Erythroblast (primary cell): ENCODE data around the gene SINHCAF.
A peak's percentile ranks its signal among the peaks of the same experiment; 100 is the strongest.

Experiments used
- DNase-seq, 2 experiments: peaks; one replicate each; lab custom pipeline; 2025; lab: John Stamatoyannopoulos, UW
- GATA1 ChIP-seq: IDR thresholded peaks from 2 replicates; pipeline ENCODE4 v1.6.1; 2011; ENCODE audit warnings: low read depth, mild to moderate bottlenecking, control low read depth, low read length, moderate library complexity
- POLR2A ChIP-seq: IDR thresholded peaks from 2 replicates; pipeline ENCODE4 v1.6.1; 2011; ENCODE audit warnings: mild to moderate bottlenecking, low read length

SINHCAF gene

GRCh38 chr12:31323391-31324115 is 2.4 kb downstream of the SINHCAF start:
- peak; percentile 69 for TF ChIP-seq POLR2A
- TF ChIP-seq GATA1: no peak
- DNase-seq: peak; percentile 80 to 85

DNA sequence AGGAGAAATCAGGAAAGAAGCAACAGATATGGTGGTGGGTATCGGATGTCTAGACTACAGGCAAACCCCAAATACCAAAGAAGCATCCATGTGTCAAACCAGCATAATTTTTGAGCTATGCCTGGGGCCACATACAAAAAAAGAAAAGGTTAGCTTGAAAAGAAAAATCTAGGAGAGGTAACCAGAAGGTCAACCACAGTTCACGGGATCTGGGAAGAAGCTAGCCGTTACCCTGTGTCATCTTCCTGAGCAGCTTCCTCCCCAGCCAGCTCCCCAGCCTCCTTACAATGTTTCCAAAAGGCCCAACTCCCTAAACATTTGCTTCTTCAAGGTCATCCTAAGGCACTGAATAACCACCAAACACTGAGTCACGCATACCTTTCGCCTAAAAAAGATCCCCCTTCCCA is 3.1 kb downstream of the SINHCAF start:
- TF ChIP-seq POLR2A (no peak), GATA1 (no peak)
- peak; percentile 18 to 58 for DNase-seq

DNA sequence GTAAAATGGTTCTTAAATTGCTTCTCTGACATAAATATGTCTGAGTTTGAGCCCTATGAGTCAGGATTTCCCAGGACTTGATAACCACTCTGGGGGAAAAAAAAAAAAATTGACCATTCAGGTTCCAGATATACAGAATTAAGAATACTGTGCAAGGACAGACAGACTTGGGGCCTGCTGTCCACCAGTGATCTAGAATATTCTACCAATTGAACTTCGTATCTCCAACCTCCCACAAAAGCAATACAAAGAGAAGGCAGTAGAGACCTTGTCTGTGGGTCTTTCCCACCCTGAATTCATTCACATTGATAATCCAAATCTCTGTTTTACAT is 4.1 kb downstream of the SINHCAF start:
- peak; percentile 22 for TF ChIP-seq POLR2A
- no peak for TF ChIP-seq GATA1
- DNase-seq: peak; percentile 49 to 63

DNA sequence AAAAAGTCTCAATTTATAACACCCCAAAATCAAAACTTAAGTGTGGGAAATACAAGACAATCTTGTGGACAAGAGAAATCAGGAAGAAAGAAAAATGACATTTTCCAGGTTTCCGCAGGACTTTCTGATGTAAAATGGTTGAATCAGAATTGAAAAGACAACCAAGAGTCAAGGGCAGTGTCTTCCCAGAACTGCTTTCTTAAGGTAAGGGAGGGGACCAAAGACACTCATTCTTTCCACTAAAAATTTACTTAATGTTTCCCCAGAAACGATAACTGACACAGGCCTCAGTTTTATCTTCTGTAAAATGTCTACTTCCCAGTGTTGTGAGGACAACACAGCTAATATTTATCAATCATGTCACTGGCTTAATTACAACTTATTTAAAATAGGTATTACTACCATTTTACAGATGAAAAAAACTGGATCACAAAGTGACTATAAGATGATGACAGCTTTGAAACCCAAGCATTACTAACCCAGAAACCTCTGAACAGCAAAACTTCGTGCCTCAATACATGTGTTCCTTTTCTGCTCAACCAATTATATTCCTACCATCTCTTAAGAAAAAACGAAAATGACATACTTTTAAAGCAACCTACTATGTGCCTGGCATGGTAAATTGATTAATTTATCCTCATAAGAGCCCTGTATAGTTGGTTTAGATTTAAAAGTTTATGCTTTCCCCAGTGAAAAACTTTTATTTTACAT is 4.6 kb downstream of the SINHCAF start:
- TF ChIP-seq GATA1 (no peak), POLR2A (no peak)
- peak; percentile 36 to 63 for DNase-seq

GRCh38 chr12:31318657-31319269 is 7.2 kb downstream of the SINHCAF start:
- no peak for DNase-seq

GRCh38 chr12:31317471-31318395 is 8.2 kb downstream of the SINHCAF start:
- peak; percentile 57 to 68 for DNase-seq
- no peak for TF ChIP-seq GATA1
- TF ChIP-seq POLR2A: no peak

More at GRCh38 chr12:31318657-31319269, 7.2 kb downstream of the SINHCAF start:
- TF ChIP-seq POLR2A (no peak), GATA1 (no peak)

GRCh38 chr12:31316891-31317290 is 9.1 kb downstream of the SINHCAF start:
- no peak for TF ChIP-seq POLR2A
- no peak for TF ChIP-seq GATA1
- peak in 1 of 2 experiments; percentile 62 for DNase-seq

DNA sequence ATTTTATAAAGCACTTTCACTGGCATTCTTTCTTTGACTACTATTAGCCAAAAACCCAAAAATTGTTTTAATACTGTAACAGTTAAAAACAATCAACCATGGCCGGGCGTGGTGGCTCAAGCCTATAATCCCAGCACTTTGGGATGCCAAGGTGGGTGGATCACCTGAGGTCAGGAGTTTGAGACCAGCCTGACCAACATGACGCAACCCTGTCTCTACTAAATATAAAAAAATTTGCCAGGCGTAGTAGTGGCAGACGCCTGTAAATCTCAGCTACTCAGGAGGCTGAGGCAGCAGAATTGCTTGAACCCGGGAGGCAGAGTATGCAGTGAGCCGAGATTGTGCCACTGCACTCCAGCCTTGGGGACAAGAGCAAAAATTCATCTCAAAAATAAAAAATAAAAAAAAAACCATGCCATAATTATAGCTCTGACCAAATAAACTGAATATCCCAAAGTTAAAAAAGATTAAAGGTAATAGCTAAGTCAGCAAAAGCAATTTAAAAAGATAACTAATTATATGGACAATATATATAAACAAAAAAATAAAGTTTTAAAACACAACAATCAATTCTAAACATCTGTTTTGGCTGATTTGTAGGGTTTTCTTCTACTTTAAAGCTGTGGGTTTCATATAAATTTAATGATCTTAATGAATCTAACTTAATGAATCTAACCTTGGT is 10.0 kb downstream of the SINHCAF start:
- TF ChIP-seq POLR2A (no peak), GATA1 (no peak)
- no peak for DNase-seq

- TF ChIP-seq GATA1 (no peak), POLR2A (no peak)
- no peak for DNase-seq
These were observed 10.8 kb downstream of the SINHCAF start for GRCh38 chr12:31315044-31315715.

GRCh38 chr12:31312431-31312830 is 13.5 kb downstream of the SINHCAF start:
- TF ChIP-seq POLR2A: no peak
- TF ChIP-seq GATA1: no peak
- peak in 1 of 2 experiments; percentile 47 for DNase-seq

DNA sequence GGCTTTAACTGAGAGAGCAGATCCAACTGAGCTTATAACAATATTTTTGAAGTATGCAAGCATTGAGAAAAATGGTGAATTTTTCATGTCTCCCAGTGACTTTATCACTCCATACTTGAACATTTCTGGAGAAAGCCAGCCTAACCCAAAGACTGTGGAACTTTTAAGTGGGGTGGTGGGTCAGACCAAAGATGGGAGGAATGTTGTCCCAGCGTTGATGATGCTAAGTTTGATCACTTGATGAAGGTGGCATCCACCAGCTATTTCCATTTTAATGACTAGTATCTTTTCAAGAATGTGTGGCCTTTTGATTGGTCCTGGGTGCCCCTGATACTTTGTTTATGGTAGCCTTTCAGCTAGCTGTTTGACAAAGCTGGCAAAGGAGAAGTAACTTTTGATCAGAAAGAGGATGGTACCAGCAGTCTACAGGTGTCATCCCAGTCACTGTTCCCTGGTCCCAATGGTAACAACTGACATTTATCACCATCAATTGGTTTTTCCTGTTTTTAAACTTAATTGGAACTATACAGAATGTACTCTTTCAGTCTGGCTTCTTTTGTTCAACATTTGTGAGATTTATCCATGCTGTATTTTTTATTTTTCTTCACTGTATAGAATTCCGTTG is 14.2 kb downstream of the SINHCAF start:
- no peak for DNase-seq
- no peak for TF ChIP-seq GATA1
- TF ChIP-seq POLR2A: no peak

DNA sequence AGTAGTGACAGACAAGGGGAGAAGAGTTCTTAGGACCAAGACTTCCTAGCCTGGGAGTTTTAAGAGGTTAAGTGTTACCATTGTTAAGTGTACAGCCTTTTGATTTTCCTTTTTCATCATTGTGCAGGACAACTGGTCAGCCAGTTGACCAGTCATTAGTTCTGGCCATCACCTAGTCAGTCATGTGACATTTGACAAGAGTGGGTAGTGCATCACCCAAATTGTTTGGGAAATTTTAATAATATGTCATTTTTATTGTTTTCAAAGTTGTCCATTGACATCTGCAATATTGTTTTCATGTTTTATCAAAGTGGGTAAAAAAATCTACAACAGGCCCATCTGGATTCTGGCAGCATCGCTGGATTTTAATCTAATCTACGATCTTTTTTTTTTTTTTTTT is 15.5 kb downstream of the SINHCAF start:
- DNase-seq: no peak
- TF ChIP-seq GATA1 (no peak), POLR2A (no peak)
